Activated B cell treated with CpG ODN at 0.5 μM for 24 hours (primary cell): ENCODE data around the gene TNFRSF4. TPM values are rescaled to one million over a fixed set of nuclear protein-coding genes. Genes with fewer than 3 reads are reported as not detected.
"Not testable (repeated sequence)": the region's sequence is repeated elsewhere in the genome, so short reads cannot be mapped to it uniquely, and the experiment has no call there.

ENCODE experiments used
- ATAC-seq: fragments of 200-7000 bp; cut with Tn5 transposase; one replicate; pipeline ENCODE4 v1.10.0; 2021; ENCODE audit warnings: low read depth, mild to moderate bottlenecking, moderate library complexity
- CTCF ChIA-PET: fragments of 350-600 bp; sonication (Branson Sonifier 250); formaldehyde crosslinking; loops from one replicate; lab custom pipeline; 2021; ENCODE audit warnings: antibody characterized with exemption; lab: Charles Lee
- POLR2A ChIA-PET: fragments of 350-600 bp; sonication (Branson Sonifier 250); formaldehyde crosslinking; loops from one replicate; lab custom pipeline; 2021; ENCODE audit warnings: antibody characterized with exemption; lab: Charles Lee
- DNase-seq: peaks from one replicate; pipeline ENCODE4 v3.0.0; 2022
- H3K27ac Mint-ChIP-seq: one replicate; pipeline ENCODE4 v1.8.0; 2020; ENCODE audit warnings: mixed read lengths
- H3K27me3 Mint-ChIP-seq: one replicate; pipeline ENCODE4 v1.8.0; 2021; ENCODE audit warnings: mixed read lengths
- H3K36me3 Mint-ChIP-seq: one replicate; pipeline ENCODE4 v1.8.0; 2021; ENCODE audit warnings: low read depth, mixed read lengths
- H3K4me1 Mint-ChIP-seq: one replicate; pipeline ENCODE4 v1.8.0; 2021; ENCODE audit warnings: mixed read lengths
- H3K4me3 Mint-ChIP-seq: one replicate; pipeline ENCODE4 v1.8.0; 2020; ENCODE audit warnings: mild to moderate bottlenecking, mixed read lengths
- H3K9me3 Mint-ChIP-seq: one replicate; pipeline ENCODE4 v1.8.0; 2020; ENCODE audit warnings: mixed read lengths
- intact Hi-C: fragments of 100-400 bp; cut with micrococcal nuclease; formaldehyde crosslinking; loops from one replicate; pipeline ENCODE4 v1.15.1; 2024
- total RNA-seq: library from RNA; stranded (reverse); gene quantifications from 2 replicates; pipeline ENCODE4 v1.2.3, GENCODE V29; 2022
- TF ChIP-seq, protein P1 (sequence below): fragments of 200-600 bp; IDR thresholded peaks from one replicate; pipeline ENCODE4 v1.8.0; 2022; ENCODE audit warnings: antibody characterized with exemption, mild to moderate bottlenecking

The TNFRSF4 gene
- total RNA-seq, 1 donor from 2014 or later, result 0.86 TPM

DNA sequence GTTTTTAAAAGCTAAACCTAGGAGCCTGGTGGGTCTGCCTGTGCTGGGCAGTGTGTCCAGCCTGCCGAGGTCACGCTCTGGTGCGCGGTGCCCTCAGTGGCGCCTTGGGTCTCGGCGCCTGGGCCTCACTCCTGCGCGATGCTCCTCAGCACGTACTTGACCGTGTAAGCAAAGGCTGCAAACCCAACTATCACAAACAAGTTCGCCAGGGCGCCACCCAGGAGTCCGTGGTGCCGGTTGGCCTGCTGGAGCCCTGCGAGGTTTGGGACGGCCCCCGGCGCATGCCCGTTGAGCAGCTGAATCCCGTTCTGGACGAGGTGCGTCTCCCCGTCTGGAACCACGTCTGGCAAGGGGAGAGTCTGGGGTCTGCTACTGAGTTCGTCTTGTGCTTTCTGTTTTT, 41.1 kb upstream of the TNFRSF4 start:
- POLR2A ChIA-PET, result interaction anchor here (0.6 kb wide), 1 partner anchor 48 kb away, joined by 4 read pairs; no protein-coding TSS in a partner anchor
- H3K4me1 Mint-ChIP-seq, result peaks cover 17% of the 10 kb centered on the region
- CTCF ChIA-PET, result interaction anchor here (1.1 kb wide), 1 partner anchor 132 kb away, joined by 4 read pairs; no protein-coding TSS in a partner anchor
- ATAC-seq (no peak), DNase-seq (no peak)
- no peak overlapping the region for H3K4me3 Mint-ChIP-seq
- no peaks in the 10 kb centered on the region for H3K27me3 Mint-ChIP-seq
- TF ChIP-seq, protein P1, sequence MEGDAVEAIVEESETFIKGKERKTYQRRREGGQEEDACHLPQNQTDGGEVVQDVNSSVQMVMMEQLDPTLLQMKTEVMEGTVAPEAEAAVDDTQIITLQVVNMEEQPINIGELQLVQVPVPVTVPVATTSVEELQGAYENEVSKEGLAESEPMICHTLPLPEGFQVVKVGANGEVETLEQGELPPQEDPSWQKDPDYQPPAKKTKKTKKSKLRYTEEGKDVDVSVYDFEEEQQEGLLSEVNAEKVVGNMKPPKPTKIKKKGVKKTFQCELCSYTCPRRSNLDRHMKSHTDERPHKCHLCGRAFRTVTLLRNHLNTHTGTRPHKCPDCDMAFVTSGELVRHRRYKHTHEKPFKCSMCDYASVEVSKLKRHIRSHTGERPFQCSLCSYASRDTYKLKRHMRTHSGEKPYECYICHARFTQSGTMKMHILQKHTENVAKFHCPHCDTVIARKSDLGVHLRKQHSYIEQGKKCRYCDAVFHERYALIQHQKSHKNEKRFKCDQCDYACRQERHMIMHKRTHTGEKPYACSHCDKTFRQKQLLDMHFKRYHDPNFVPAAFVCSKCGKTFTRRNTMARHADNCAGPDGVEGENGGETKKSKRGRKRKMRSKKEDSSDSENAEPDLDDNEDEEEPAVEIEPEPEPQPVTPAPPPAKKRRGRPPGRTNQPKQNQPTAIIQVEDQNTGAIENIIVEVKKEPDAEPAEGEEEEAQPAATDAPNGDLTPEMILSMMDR, result no peak
- intact Hi-C loops, result no loop called here
- no peaks in the 10 kb centered on the region for H3K9me3 Mint-ChIP-seq
- no peak overlapping the region for H3K27ac Mint-ChIP-seq
- peaks cover 59% of the 10 kb centered on the region for H3K36me3 Mint-ChIP-seq

DNA sequence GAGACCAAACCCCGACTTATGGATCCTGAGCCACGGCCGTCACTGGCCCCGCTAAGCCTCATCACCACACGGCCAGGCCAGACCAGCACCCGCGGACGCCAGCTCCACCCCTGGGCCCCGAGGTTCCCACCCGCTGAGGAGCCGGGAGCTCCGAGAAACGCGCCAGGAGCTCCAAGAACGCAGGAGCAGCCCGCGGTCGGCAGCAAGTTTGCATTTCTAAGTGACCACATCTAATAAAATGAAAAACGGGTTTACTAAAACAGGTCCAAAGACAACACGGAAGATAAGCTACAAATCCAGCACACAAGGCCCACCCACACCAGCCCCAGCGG, 40.7 kb upstream of the TNFRSF4 start:
- ChIA-PET CTCF (interaction anchor here (1.1 kb wide), 1 partner anchor 132 kb away, joined by 4 read pairs; no protein-coding TSS in a partner anchor), POLR2A (no interaction called here)
- H3K4me1 Mint-ChIP-seq, result peaks cover 17% of the 10 kb centered on the region
- peaks cover 55% of the 10 kb centered on the region for H3K36me3 Mint-ChIP-seq
- H3K4me3 Mint-ChIP-seq, result no peak overlapping the region
- no peaks in the 10 kb centered on the region for H3K27me3 Mint-ChIP-seq
- TF ChIP-seq, protein P1, result no peak
- ATAC-seq (no peak), DNase-seq (no peak)
- no peak overlapping the region for H3K27ac Mint-ChIP-seq
- H3K9me3 Mint-ChIP-seq, result no peaks in the 10 kb centered on the region
- intact Hi-C loops, result no loop called here

DNA sequence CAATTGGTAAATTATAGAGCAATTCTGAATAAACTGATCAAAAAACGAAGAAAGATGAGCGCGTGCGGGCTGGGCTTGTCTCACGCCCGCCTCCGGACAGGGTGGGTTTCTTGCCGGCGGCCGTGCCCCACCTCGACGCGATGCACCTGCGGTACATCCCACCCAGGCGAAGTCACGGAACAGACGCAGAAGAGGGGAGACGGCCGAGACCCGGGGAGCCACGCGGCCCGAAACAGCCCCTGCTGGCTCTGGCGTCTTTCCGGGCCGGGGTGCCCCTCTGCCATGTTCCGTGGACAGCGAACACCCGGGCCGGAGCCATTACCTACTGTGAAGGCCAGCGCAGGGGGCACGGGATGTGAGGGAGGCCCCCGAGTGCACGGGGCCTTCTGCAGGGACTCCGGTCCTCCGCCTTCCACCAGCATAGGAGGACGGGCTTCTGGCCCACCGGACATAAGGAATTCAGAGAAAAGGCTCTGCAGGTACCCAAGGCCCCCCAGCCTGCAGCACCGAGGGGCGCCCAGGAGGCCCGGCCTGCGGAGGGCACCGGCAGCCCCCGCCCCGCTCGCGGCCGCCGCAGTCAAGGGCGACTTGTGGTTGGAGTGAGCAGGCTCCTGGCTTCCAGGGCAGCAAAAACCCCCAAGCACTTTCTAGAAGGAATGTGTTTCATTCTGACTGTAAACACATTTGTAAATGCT, 40.2 kb upstream of the TNFRSF4 start:
- no peak for ATAC-seq
- no peaks in the 10 kb centered on the region for H3K9me3 Mint-ChIP-seq
- ChIA-PET CTCF (no interaction called here), POLR2A (no interaction called here)
- peaks cover 51% of the 10 kb centered on the region for H3K36me3 Mint-ChIP-seq
- DNase-seq, result no peak
- H3K27me3 Mint-ChIP-seq, result no peaks in the 10 kb centered on the region
- TF ChIP-seq, protein P1, result no peak
- intact Hi-C loops, result no loop called here
- no peak overlapping the region for H3K4me3 Mint-ChIP-seq
- peaks cover 19% of the 10 kb centered on the region for H3K4me1 Mint-ChIP-seq
- no peak overlapping the region for H3K27ac Mint-ChIP-seq

- POLR2A ChIA-PET, result no interaction called here
- Mint-ChIP-seq H3K4me3 (no peak overlapping the region), H3K9me3 (no peaks in the 10 kb centered on the region), H3K27me3 (no peaks in the 10 kb centered on the region), H3K36me3 (peaks cover 47% of the 10 kb centered on the region), H3K27ac (no peak overlapping the region), H3K4me1 (peaks cover 19% of the 10 kb centered on the region)
- TF ChIP-seq, protein P1, result no peak
- no peak for ATAC-seq
- CTCF ChIA-PET, result interaction anchor here (4.3 kb wide), 1 partner anchor 131 kb away, joined by 102 read pairs; no protein-coding TSS in a partner anchor
- DNase-seq, result no peak
- intact Hi-C loops, result no loop called here
Observed at GRCh38 chr1:1253314-1253713, 39.4 kb upstream of the TNFRSF4 start.

DNA sequence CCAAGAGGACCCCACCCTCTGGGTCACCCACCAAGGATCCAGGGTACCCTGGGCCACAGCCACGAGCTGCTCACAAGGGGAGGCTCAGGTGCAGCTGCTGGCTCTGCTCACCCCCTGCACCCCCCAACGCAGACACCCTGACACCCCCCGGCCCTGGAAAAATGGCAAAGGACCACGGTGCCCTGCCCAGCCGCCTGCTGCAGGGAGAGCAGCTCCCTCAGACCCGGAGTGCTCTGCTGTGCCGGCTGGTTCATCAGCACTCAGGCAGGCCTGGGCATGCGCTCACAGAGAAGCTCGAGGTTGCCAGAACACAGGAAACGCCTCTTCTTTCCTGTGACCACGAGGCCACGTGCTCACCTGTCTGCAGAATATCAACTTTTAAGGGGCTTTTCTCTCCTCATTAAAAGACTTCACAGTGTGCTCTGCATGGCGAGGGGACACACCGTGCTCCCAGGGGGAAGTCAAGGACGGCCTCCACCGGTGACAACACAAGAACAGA, 36.9 kb upstream of the TNFRSF4 start:
- ATAC-seq (peak; percentile 76), DNase-seq (no peak)
- Mint-ChIP-seq H3K27me3 (no peaks in the 10 kb centered on the region), H3K4me1 (peaks cover 19% of the 10 kb centered on the region), H3K27ac (peak overlapping the region; percentile 72), H3K36me3 (peaks cover 32% of the 10 kb centered on the region), H3K9me3 (no peaks in the 10 kb centered on the region), H3K4me3 (peak overlapping the region; percentile 64)
- ChIA-PET POLR2A (interaction anchor here (0.8 to 2.9 kb wide), 15 partner anchors 21 to 267 kb away, joined by 3 to 33 read pairs (median 4); partner anchors contain the start of genes C1orf159 and UBE2J2), CTCF (interaction anchor here (1.0 to 4.3 kb wide), 10 partner anchors 10 to 219 kb away, joined by 3 to 102 read pairs (median 4); no protein-coding TSS in a partner anchor)
- intact Hi-C loops, result loop anchor here (1.0 kb wide), 2 partner anchors 129 to 218 kb away; no protein-coding TSS in a partner anchor
- TF ChIP-seq, protein P1, result no peak

- POLR2A ChIA-PET, H3K4me3 Mint-ChIP-seq, H3K27me3 Mint-ChIP-seq, intact Hi-C loops, H3K9me3 Mint-ChIP-seq, H3K27ac Mint-ChIP-seq, ATAC-seq, DNase-seq: not testable (repeated sequence)
- CTCF ChIA-PET, result interaction anchor here (1.0 kb wide), 1 partner anchor 126 kb away, joined by 3 read pairs; no protein-coding TSS in a partner anchor
- peaks cover 19% of the 10 kb centered on the region for H3K4me1 Mint-ChIP-seq
- peaks cover 11% of the 10 kb centered on the region for H3K36me3 Mint-ChIP-seq
Observed at GRCh38 chr1:1248009-1248913, 34.3 kb upstream of the TNFRSF4 start.
